IMR-90 (cell line): Measurements from ENCODE around the gene C2CD4C. TPM values are rescaled to one million over a fixed set of nuclear protein-coding genes. Genes with fewer than 3 reads are reported as not detected.

Source experiments
- ATAC-seq: fragments of 200-7000 bp; cut with Tn5 transposase; 2 replicates; pipeline ENCODE4 v1.9.1; 2020; ENCODE audit warnings: low read depth, mild to moderate bottlenecking, moderate library complexity
- BruUV-seq: library from RNA; stranded (reverse); fragments of 400-500 nt; replicated peaks from 2 replicates; lab custom pipeline; 2021; lab: Mats Ljungman, UMichigan
- CTCF ChIA-PET: fragments of 300-600 bp; formaldehyde crosslinking; extraction: SDS; loops from one replicate; lab custom pipeline; 2021; ENCODE audit warnings: antibody characterized with exemption; lab: Yijun Ruan, JAX
- POLR2A ChIA-PET: fragments of 300-600 bp; sonication (Branson Sonifier 250); formaldehyde crosslinking; loops from one replicate; lab custom pipeline; 2022; ENCODE audit warnings: antibody characterized with exemption; ENCODE audit not compliant: unreplicated experiment; lab: Charles Lee
- DNase-seq: peaks from one replicate; pipeline ENCODE4 v3.0.0; 2013
- H2AFZ ChIP-seq: replicated peaks from 2 replicates; pipeline ENCODE3; 2013; ENCODE audit warnings: low read length, mild to moderate bottlenecking; ENCODE audit not compliant: poor library complexity
- H2AK5ac ChIP-seq: 2 replicates; pipeline ENCODE4 v1.6.1; 2013; ENCODE audit warnings: low read depth, low read length, inconsistent platforms
- H2AK9ac ChIP-seq: replicated peaks from 2 replicates; pipeline ENCODE3; 2013; ENCODE audit warnings: mild to moderate bottlenecking, low read depth, low read length, moderate library complexity; ENCODE audit not compliant: poor library complexity
- H2BK120ac ChIP-seq: 2 replicates; pipeline ENCODE4 v1.6.1; 2013; ENCODE audit warnings: low read depth, low read length, inconsistent platforms
- H2BK15ac ChIP-seq: 3 replicates; pipeline ENCODE4 v1.6.1; 2013; ENCODE audit warnings: low read depth, low read length, inconsistent platforms
- H2BK20ac ChIP-seq: 2 replicates; pipeline ENCODE4 v1.6.1; 2013; ENCODE audit warnings: low read depth, mild to moderate bottlenecking, inconsistent platforms, low read length, moderate library complexity
- H2BK5ac ChIP-seq: 2 replicates; pipeline ENCODE4 v1.6.1; 2013; ENCODE audit warnings: mild to moderate bottlenecking, low read depth, low read length, inconsistent platforms; ENCODE audit not compliant: poor library complexity, severe bottlenecking
- H3K14ac ChIP-seq: replicated peaks from 2 replicates; pipeline ENCODE4 v1.6.1; 2013; ENCODE audit warnings: low read depth, low read length, inconsistent platforms
- H3K18ac ChIP-seq: 2 replicates; pipeline ENCODE4 v1.6.1; 2013; ENCODE audit warnings: low read depth, low read length, control low read depth
- H3K23ac ChIP-seq: 2 replicates; pipeline ENCODE4 v1.6.1; 2013; ENCODE audit warnings: low read depth, low read length, inconsistent platforms
- H3K27ac ChIP-seq: 2 replicates; pipeline ENCODE4 v1.5.1; 2013; ENCODE audit warnings: mild to moderate bottlenecking, control low read depth, low read length; ENCODE audit not compliant: insufficient read depth
- H3K27me3 ChIP-seq: 2 replicates; pipeline ENCODE4 v1.6.1; 2013; ENCODE audit warnings: low read length; ENCODE audit not compliant: control insufficient read depth, insufficient read depth
- H3K36me3 ChIP-seq: 2 replicates; pipeline ENCODE4 v1.6.1; 2013; ENCODE audit warnings: low read length, mixed read lengths; ENCODE audit not compliant: control insufficient read depth, insufficient read depth
- H3K4ac ChIP-seq: 2 replicates; pipeline ENCODE4 v1.6.1; 2013; ENCODE audit warnings: low read depth, low read length, inconsistent platforms
- H3K4me1 ChIP-seq: 2 replicates; pipeline ENCODE4 v1.6.1; 2013; ENCODE audit warnings: low read length, mixed read lengths; ENCODE audit not compliant: control insufficient read depth, insufficient read depth
- H3K4me2 ChIP-seq: 2 replicates; pipeline ENCODE4 v1.6.1; 2013; ENCODE audit warnings: low read depth, mild to moderate bottlenecking, control low read depth, low read length, moderate library complexity
- H3K4me3 ChIP-seq: 2 replicates; pipeline ENCODE4 v1.5.1; 2013; ENCODE audit warnings: low read depth, mild to moderate bottlenecking, control low read depth, low read length, moderate library complexity; ENCODE audit not compliant: insufficient read depth
- H3K56ac ChIP-seq: 2 replicates; pipeline ENCODE4 v1.6.1; 2013; ENCODE audit warnings: low read length, inconsistent platforms; ENCODE audit not compliant: insufficient read depth; ENCODE audit errors: extremely low read depth
- H3K79me1 ChIP-seq, 2 experiments: 2 replicates each; pipeline ENCODE4 v1.6.1; 2013; ENCODE audit warnings: low read length in 2 of 2, inconsistent platforms in 1 of 2, low read depth in 1 of 2
- H3K9ac ChIP-seq: 2 replicates; pipeline ENCODE4 v1.6.1; 2013; ENCODE audit warnings: low read depth, low read length, control low read depth
- H3K9me1 ChIP-seq: 2 replicates; pipeline ENCODE4 v1.6.1; 2013; ENCODE audit warnings: low read length, inconsistent platforms; ENCODE audit not compliant: insufficient read depth
- H3K9me3 ChIP-seq: 2 replicates; pipeline ENCODE4 v1.6.1; 2013; ENCODE audit warnings: low read length; ENCODE audit not compliant: control insufficient read depth, insufficient read depth
- H4K20me1 ChIP-seq: 2 replicates; pipeline ENCODE4 v1.6.1; 2013; ENCODE audit warnings: low read length, inconsistent platforms; ENCODE audit not compliant: insufficient read depth
- H4K5ac ChIP-seq: 2 replicates; pipeline ENCODE4 v1.6.1; 2013; ENCODE audit warnings: mild to moderate bottlenecking, low read depth, low read length, control low read depth
- H4K8ac ChIP-seq, 2 experiments: 2 replicates each; pipeline ENCODE4 v1.6.1; 2013; ENCODE audit warnings: low read depth in 2 of 2, low read length in 2 of 2, control low read depth in 1 of 2, inconsistent platforms in 1 of 2
- H4K91ac ChIP-seq: 2 replicates; pipeline ENCODE4 v1.6.1; 2013; ENCODE audit warnings: low read depth, low read length, inconsistent platforms; ENCODE audit not compliant: insufficient read depth
- CEBPB ChIP-seq: IDR thresholded peaks from 2 replicates; pipeline ENCODE4 v1.6.1; 2012; ENCODE audit warnings: low read depth, low read length, improper control_type of control experiment
- CHD1 ChIP-seq: IDR thresholded peaks from 2 replicates; pipeline ENCODE4 v1.6.1; 2012; ENCODE audit warnings: low read depth, low read length, improper control_type of control experiment
- CTCF ChIP-seq: conservative IDR thresholded peaks from 2 replicates; pipeline ENCODE4 v1.5.1; 2012; ENCODE audit warnings: mild to moderate bottlenecking, low read depth, low read length, improper control_type of control experiment
- FOS ChIP-seq: fragments of 150-350 bp; IDR thresholded peaks from 2 replicates; pipeline ENCODE4 v1.6.1; 2016; ENCODE audit warnings: low read depth, low read length
- MAFK ChIP-seq: IDR thresholded peaks from 2 replicates; pipeline ENCODE4 v1.6.1; 2012; ENCODE audit warnings: low read depth, low read length, improper control_type of control experiment
- MXI1 ChIP-seq: IDR thresholded peaks from 2 replicates; pipeline ENCODE4 v1.6.1; 2012; ENCODE audit warnings: low read depth, mild to moderate bottlenecking, low read length, moderate library complexity, borderline replicate concordance
- NFE2L2 ChIP-seq: fragments of 150-350 bp; IDR thresholded peaks from 2 replicates; pipeline ENCODE4 v1.6.1; 2016; ENCODE audit warnings: low read depth, mild to moderate bottlenecking, low read length
- RAD21 ChIP-seq: IDR thresholded peaks from 2 replicates; pipeline ENCODE4 v1.6.1; 2012; ENCODE audit warnings: low read length, improper control_type of control experiment
- RCOR1 ChIP-seq: IDR thresholded peaks from 2 replicates; pipeline ENCODE4 v1.6.1; 2012; ENCODE audit warnings: mild to moderate bottlenecking, low read length, improper control_type of control experiment; ENCODE audit not compliant: insufficient replicate concordance
- SMC3 ChIP-seq: fragments of 150-350 bp; IDR thresholded peaks from 2 replicates; pipeline ENCODE4 v1.6.1; 2016; ENCODE audit warnings: low read depth, mild to moderate bottlenecking, antibody characterized with exemption, low read length, moderate library complexity
- WGBS, 2 experiments: methylation state at CpG; one replicate each; pipeline versions ENCODE4 v1.1.5 to v1.1.7; 2013; ENCODE audit warnings: missing lambda C conversion rate in 2 of 2; ENCODE audit not compliant: insufficient read length in 1 of 2; ENCODE audit errors: extremely low coverage in 2 of 2; 5-methylcytosine and 5-hydroxymethylcytosine counted together
- dilution Hi-C: fragments of 300-500 bp; cut with HindIII; formaldehyde crosslinking; loops from one replicate; pipeline ENCODE4 v1.14.3; 2018; ENCODE audit warnings: low sequenced_read_pairs; ENCODE audit not compliant: unreplicated experiment
- in situ Hi-C: fragments of 300-500 bp; cut with MboI; formaldehyde crosslinking; loops from 3 replicates; pipeline ENCODE4 v1.14.3; 2019; ENCODE audit warnings: low sequenced_read_pairs, inconsistent platforms, mixed read lengths
- intact Hi-C: fragments of 100-400 bp; cut with micrococcal nuclease; formaldehyde crosslinking; loops from 2 replicates; pipeline ENCODE4 v1.10.0; 2022
- polyA plus RNA-seq, 3 experiments: library from polyadenylated mRNA; depleted of rRNA; stranded (reverse); fragments of >200 nt; gene quantifications; 2 replicates each; pipeline ENCODE4 v1.2.3, GENCODE V29; 2012; ENCODE audit warnings: low replicate concordance in 1 of 3
- total RNA-seq: library from RNA; depleted of rRNA; stranded (reverse); fragments of >200 nt; gene quantifications from 2 replicates; pipeline ENCODE4 v1.2.3, GENCODE V29; 2012

The C2CD4C gene
- total and polyA plus RNA-seq, 2 of the 4 experiments (the other 2 are of a cell fraction) = under 0.01 to 0.07 TPM

- dilution Hi-C loops = no loop called here
Observed at GRCh38 chr19:405121-405965, 3.6 kb downstream of the C2CD4C start.

More at GRCh38 chr19:405121-405965, 3.6 kb downstream of the C2CD4C start:
- no peak overlapping the region for H3K9ac ChIP-seq
- TF ChIP-seq CEBPB = no peak
- TF ChIP-seq SMC3 = no peak
- no peak for TF ChIP-seq MXI1
- no peak for TF ChIP-seq RCOR1
- TF ChIP-seq MAFK = no peak
- TF ChIP-seq RAD21 = no peak
- no peak for TF ChIP-seq CHD1
- no peak for TF ChIP-seq NFE2L2
- TF ChIP-seq FOS = no peak
- TF ChIP-seq CTCF = no peak
- H2AK9ac ChIP-seq = no peak overlapping the region
- no peak overlapping the region for H2AFZ ChIP-seq
- BruUV-seq = no TSS peak
- no peak overlapping the region for H3K4me3 ChIP-seq
- DNase-seq (no peak), ATAC-seq (no peak)
- no peak overlapping the region for H3K4me2 ChIP-seq
- intact Hi-C loops = no loop called here
- H3K27me3 ChIP-seq = peaks cover 32% of the 10 kb centered on the region
- no peak overlapping the region for H3K56ac ChIP-seq
- no peak overlapping the region for H4K91ac ChIP-seq
- ChIA-PET POLR2A (no interaction called here), CTCF (no interaction called here)
- H4K8ac ChIP-seq = no peak overlapping the region
- no peaks in the 10 kb centered on the region for H3K9me1 ChIP-seq
- H3K4ac ChIP-seq = no peak overlapping the region
- no peak overlapping the region for H2BK120ac ChIP-seq
- H4K5ac ChIP-seq = no peak overlapping the region
- H2BK15ac ChIP-seq = no peak overlapping the region
- no peak overlapping the region for H2BK20ac ChIP-seq
- H3K27ac ChIP-seq = no peak overlapping the region
- 56% methylated on average over 5 of the region's 29 CpGs; no CpG with 5 or more reads in 1 of the 2 experiments for WGBS, 2 experiments
- in situ Hi-C loops = no loop called here
- no peak overlapping the region for H2AK5ac ChIP-seq
- H3K4me1 ChIP-seq = no peaks in the 10 kb centered on the region
- no peak overlapping the region for H2BK5ac ChIP-seq
- no peak overlapping the region for H3K18ac ChIP-seq
- no peak overlapping the region for H3K23ac ChIP-seq
- H3K79me1 ChIP-seq = no peaks in the 10 kb centered on the region
- peaks cover 5% of the 10 kb centered on the region; the same call in 1 of the 2 replicates for H4K20me1 ChIP-seq
- no peaks in the 10 kb centered on the region for H3K36me3 ChIP-seq
- no peak overlapping the region for H3K14ac ChIP-seq
- no peaks in the 10 kb centered on the region for H3K9me3 ChIP-seq
